IMR-90 (cell line): ENCODE results near the gene CDK6. TPM values are rescaled to one million over a fixed set of nuclear protein-coding genes. Genes with fewer than 3 reads are reported as not detected.

Experiments used
- ATAC-seq: fragments of 200-7000 bp; cut with Tn5 transposase; 2 replicates; pipeline ENCODE4 v1.9.1; 2020; ENCODE audit warnings: low read depth, mild to moderate bottlenecking, moderate library complexity
- BruUV-seq: library from RNA; stranded (reverse); fragments of 400-500 nt; replicated peaks from 2 replicates; lab custom pipeline; 2021; lab: Mats Ljungman, UMichigan
- CTCF ChIA-PET: fragments of 300-600 bp; formaldehyde crosslinking; extraction: SDS; loops from one replicate; lab custom pipeline; 2021; ENCODE audit warnings: antibody characterized with exemption; lab: Yijun Ruan, JAX
- POLR2A ChIA-PET: fragments of 300-600 bp; sonication (Branson Sonifier 250); formaldehyde crosslinking; loops from one replicate; lab custom pipeline; 2022; ENCODE audit warnings: antibody characterized with exemption; ENCODE audit not compliant: unreplicated experiment; lab: Charles Lee
- DNase-seq: peaks from one replicate; pipeline ENCODE4 v3.0.0; 2013
- H2AFZ ChIP-seq: replicated peaks from 2 replicates; pipeline ENCODE3; 2013; ENCODE audit warnings: low read length, mild to moderate bottlenecking; ENCODE audit not compliant: poor library complexity
- H2AK5ac ChIP-seq: 2 replicates; pipeline ENCODE4 v1.6.1; 2013; ENCODE audit warnings: low read depth, low read length, inconsistent platforms
- H2AK9ac ChIP-seq: replicated peaks from 2 replicates; pipeline ENCODE3; 2013; ENCODE audit warnings: mild to moderate bottlenecking, low read depth, low read length, moderate library complexity; ENCODE audit not compliant: poor library complexity
- H2BK120ac ChIP-seq: 2 replicates; pipeline ENCODE4 v1.6.1; 2013; ENCODE audit warnings: low read depth, low read length, inconsistent platforms
- H2BK15ac ChIP-seq: 3 replicates; pipeline ENCODE4 v1.6.1; 2013; ENCODE audit warnings: low read depth, low read length, inconsistent platforms
- H2BK20ac ChIP-seq: 2 replicates; pipeline ENCODE4 v1.6.1; 2013; ENCODE audit warnings: low read depth, mild to moderate bottlenecking, inconsistent platforms, low read length, moderate library complexity
- H2BK5ac ChIP-seq: 2 replicates; pipeline ENCODE4 v1.6.1; 2013; ENCODE audit warnings: mild to moderate bottlenecking, low read depth, low read length, inconsistent platforms; ENCODE audit not compliant: poor library complexity, severe bottlenecking
- H3K14ac ChIP-seq: replicated peaks from 2 replicates; pipeline ENCODE4 v1.6.1; 2013; ENCODE audit warnings: low read depth, low read length, inconsistent platforms
- H3K18ac ChIP-seq: 2 replicates; pipeline ENCODE4 v1.6.1; 2013; ENCODE audit warnings: low read depth, low read length, control low read depth
- H3K23ac ChIP-seq: 2 replicates; pipeline ENCODE4 v1.6.1; 2013; ENCODE audit warnings: low read depth, low read length, inconsistent platforms
- H3K27ac ChIP-seq: 2 replicates; pipeline ENCODE4 v1.5.1; 2013; ENCODE audit warnings: mild to moderate bottlenecking, control low read depth, low read length; ENCODE audit not compliant: insufficient read depth
- H3K27me3 ChIP-seq: 2 replicates; pipeline ENCODE4 v1.6.1; 2013; ENCODE audit warnings: low read length; ENCODE audit not compliant: control insufficient read depth, insufficient read depth
- H3K36me3 ChIP-seq: 2 replicates; pipeline ENCODE4 v1.6.1; 2013; ENCODE audit warnings: low read length, mixed read lengths; ENCODE audit not compliant: control insufficient read depth, insufficient read depth
- H3K4ac ChIP-seq: 2 replicates; pipeline ENCODE4 v1.6.1; 2013; ENCODE audit warnings: low read depth, low read length, inconsistent platforms
- H3K4me1 ChIP-seq: 2 replicates; pipeline ENCODE4 v1.6.1; 2013; ENCODE audit warnings: low read length, mixed read lengths; ENCODE audit not compliant: control insufficient read depth, insufficient read depth
- H3K4me2 ChIP-seq: 2 replicates; pipeline ENCODE4 v1.6.1; 2013; ENCODE audit warnings: low read depth, mild to moderate bottlenecking, control low read depth, low read length, moderate library complexity
- H3K4me3 ChIP-seq: 2 replicates; pipeline ENCODE4 v1.5.1; 2013; ENCODE audit warnings: low read depth, mild to moderate bottlenecking, control low read depth, low read length, moderate library complexity; ENCODE audit not compliant: insufficient read depth
- H3K56ac ChIP-seq: 2 replicates; pipeline ENCODE4 v1.6.1; 2013; ENCODE audit warnings: low read length, inconsistent platforms; ENCODE audit not compliant: insufficient read depth; ENCODE audit errors: extremely low read depth
- H3K79me1 ChIP-seq, 2 experiments: 2 replicates each; pipeline ENCODE4 v1.6.1; 2013; ENCODE audit warnings: low read length in 2 of 2, inconsistent platforms in 1 of 2, low read depth in 1 of 2
- H3K9ac ChIP-seq: 2 replicates; pipeline ENCODE4 v1.6.1; 2013; ENCODE audit warnings: low read depth, low read length, control low read depth
- H3K9me1 ChIP-seq: 2 replicates; pipeline ENCODE4 v1.6.1; 2013; ENCODE audit warnings: low read length, inconsistent platforms; ENCODE audit not compliant: insufficient read depth
- H3K9me3 ChIP-seq: 2 replicates; pipeline ENCODE4 v1.6.1; 2013; ENCODE audit warnings: low read length; ENCODE audit not compliant: control insufficient read depth, insufficient read depth
- H4K20me1 ChIP-seq: 2 replicates; pipeline ENCODE4 v1.6.1; 2013; ENCODE audit warnings: low read length, inconsistent platforms; ENCODE audit not compliant: insufficient read depth
- H4K5ac ChIP-seq: 2 replicates; pipeline ENCODE4 v1.6.1; 2013; ENCODE audit warnings: mild to moderate bottlenecking, low read depth, low read length, control low read depth
- H4K8ac ChIP-seq, 2 experiments: 2 replicates each; pipeline ENCODE4 v1.6.1; 2013; ENCODE audit warnings: low read depth in 2 of 2, low read length in 2 of 2, control low read depth in 1 of 2, inconsistent platforms in 1 of 2
- H4K91ac ChIP-seq: 2 replicates; pipeline ENCODE4 v1.6.1; 2013; ENCODE audit warnings: low read depth, low read length, inconsistent platforms; ENCODE audit not compliant: insufficient read depth
- BHLHE40 ChIP-seq: fragments of 150-350 bp; IDR thresholded peaks from 2 replicates; pipeline ENCODE4 v1.6.1; 2016; ENCODE audit warnings: mild to moderate bottlenecking, low read depth, low read length
- CEBPB ChIP-seq: IDR thresholded peaks from 2 replicates; pipeline ENCODE4 v1.6.1; 2012; ENCODE audit warnings: low read depth, low read length, improper control_type of control experiment
- CHD1 ChIP-seq: IDR thresholded peaks from 2 replicates; pipeline ENCODE4 v1.6.1; 2012; ENCODE audit warnings: low read depth, low read length, improper control_type of control experiment
- FOS ChIP-seq: fragments of 150-350 bp; IDR thresholded peaks from 2 replicates; pipeline ENCODE4 v1.6.1; 2016; ENCODE audit warnings: low read depth, low read length
- MAZ ChIP-seq: IDR thresholded peaks from 2 replicates; pipeline ENCODE4 v1.6.1; 2012; ENCODE audit warnings: low read depth, mild to moderate bottlenecking, low read length, improper control_type of control experiment, moderate library complexity, borderline replicate concordance
- MXI1 ChIP-seq: IDR thresholded peaks from 2 replicates; pipeline ENCODE4 v1.6.1; 2012; ENCODE audit warnings: low read depth, mild to moderate bottlenecking, low read length, moderate library complexity, borderline replicate concordance
- NFE2L2 ChIP-seq: fragments of 150-350 bp; IDR thresholded peaks from 2 replicates; pipeline ENCODE4 v1.6.1; 2016; ENCODE audit warnings: low read depth, mild to moderate bottlenecking, low read length
- POLR2A ChIP-seq: IDR thresholded peaks from 2 replicates; pipeline ENCODE4 v1.6.1; 2012; ENCODE audit warnings: mild to moderate bottlenecking, low read depth, low read length
- RAD21 ChIP-seq: IDR thresholded peaks from 2 replicates; pipeline ENCODE4 v1.6.1; 2012; ENCODE audit warnings: low read length, improper control_type of control experiment
- RCOR1 ChIP-seq: IDR thresholded peaks from 2 replicates; pipeline ENCODE4 v1.6.1; 2012; ENCODE audit warnings: mild to moderate bottlenecking, low read length, improper control_type of control experiment; ENCODE audit not compliant: insufficient replicate concordance
- RFX5 ChIP-seq: IDR thresholded peaks from 2 replicates; pipeline ENCODE4 v1.8.0; 2012; ENCODE audit warnings: low read depth, mild to moderate bottlenecking, low read length, moderate library complexity
- WGBS, 2 experiments: methylation state at CpG; one replicate each; pipeline versions ENCODE4 v1.1.5 to v1.1.7; 2013; ENCODE audit warnings: missing lambda C conversion rate in 2 of 2; ENCODE audit not compliant: insufficient read length in 1 of 2; ENCODE audit errors: extremely low coverage in 2 of 2; 5-methylcytosine and 5-hydroxymethylcytosine counted together
- dilution Hi-C: fragments of 300-500 bp; cut with HindIII; formaldehyde crosslinking; loops from one replicate; pipeline ENCODE4 v1.14.3; 2018; ENCODE audit warnings: low sequenced_read_pairs; ENCODE audit not compliant: unreplicated experiment
- in situ Hi-C: fragments of 300-500 bp; cut with MboI; formaldehyde crosslinking; loops from 3 replicates; pipeline ENCODE4 v1.14.3; 2019; ENCODE audit warnings: low sequenced_read_pairs, inconsistent platforms, mixed read lengths
- intact Hi-C: fragments of 100-400 bp; cut with micrococcal nuclease; formaldehyde crosslinking; loops from 2 replicates; pipeline ENCODE4 v1.10.0; 2022
- polyA plus RNA-seq, 3 experiments: library from polyadenylated mRNA; depleted of rRNA; stranded (reverse); fragments of >200 nt; gene quantifications; 2 replicates each; pipeline ENCODE4 v1.2.3, GENCODE V29; 2012; ENCODE audit warnings: low replicate concordance in 1 of 3
- total RNA-seq: library from RNA; depleted of rRNA; stranded (reverse); fragments of >200 nt; gene quantifications from 2 replicates; pipeline ENCODE4 v1.2.3, GENCODE V29; 2012
- TF ChIP-seq, protein P1 (sequence below): fragments of 150-350 bp; IDR thresholded peaks from 2 replicates; pipeline ENCODE4 v1.6.1; 2016; ENCODE audit warnings: low read depth, mild to moderate bottlenecking, low read length, moderate library complexity, borderline replicate concordance
- TF ChIP-seq, protein P2 (sequence below): conservative IDR thresholded peaks from 2 replicates; pipeline ENCODE4 v1.5.1; 2012; ENCODE audit warnings: mild to moderate bottlenecking, low read depth, low read length, improper control_type of control experiment

Gene CDK6
- total and polyA plus RNA-seq, 2 of the 4 experiments (the other 2 are of a cell fraction) = 21.5 to 195 TPM

DNA sequence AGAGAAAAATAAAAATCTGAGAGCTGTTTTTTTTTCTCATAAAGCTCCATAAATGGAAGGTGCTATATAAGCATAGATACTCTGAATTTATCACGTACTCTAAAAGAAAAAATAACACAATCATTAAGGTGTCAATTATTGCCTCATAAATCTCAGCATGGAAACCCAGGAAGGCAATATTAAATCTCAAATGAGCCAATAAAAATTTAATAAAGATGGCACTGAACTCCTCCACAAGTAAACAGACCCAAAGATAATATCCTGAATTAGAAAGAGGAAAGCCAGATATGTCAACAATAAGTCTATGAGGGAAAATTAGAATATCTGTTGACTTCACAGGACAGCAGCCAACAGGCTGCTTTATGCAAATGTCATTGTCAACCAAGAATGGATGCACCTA is 66.5 kb downstream of the CDK6 start:
- intact Hi-C loops = loop anchor here (5.0 kb wide), 3 partner anchors 62 to 148 kb away; no protein-coding TSS in a partner anchor
- no peak overlapping the region for H2BK5ac ChIP-seq
- H3K4me3 ChIP-seq = no peak overlapping the region
- no TSS peak for BruUV-seq
- no peak overlapping the region for H2AK5ac ChIP-seq
- ChIA-PET CTCF (no interaction called here), POLR2A (interaction anchor here (0.7 kb wide), 1 partner anchor 76 kb away, joined by 3 read pairs; no protein-coding TSS in a partner anchor)
- H4K91ac ChIP-seq = no peak overlapping the region
- H3K4me1 ChIP-seq = peaks cover 22% of the 10 kb centered on the region
- in situ Hi-C loops = no loop called here
- no peak overlapping the region for H2BK120ac ChIP-seq
- H4K8ac ChIP-seq = no peak overlapping the region
- no peaks in the 10 kb centered on the region for H3K27me3 ChIP-seq
- DNase-seq = no peak
- no peak overlapping the region for H3K56ac ChIP-seq
- WGBS, 2 experiments = no CpG with 5 or more reads among the region's 1 CpG
- no peak overlapping the region for H3K4ac ChIP-seq
- H4K20me1 ChIP-seq = peaks cover 43% of the 10 kb centered on the region
- H3K27ac ChIP-seq = no peak overlapping the region
- H3K14ac ChIP-seq = no peak overlapping the region
- peaks cover 24 to 68% of the 10 kb centered on the region in 2 experiments for H3K79me1 ChIP-seq
- H3K9ac ChIP-seq = no peak overlapping the region
- no peak overlapping the region for H3K4me2 ChIP-seq
- dilution Hi-C loops = no loop called here
- ATAC-seq = no peak
- no peak overlapping the region for H2AK9ac ChIP-seq
- peaks cover 16% of the 10 kb centered on the region for H3K36me3 ChIP-seq
- H4K5ac ChIP-seq = no peak overlapping the region
- H2AFZ ChIP-seq = no peak overlapping the region
- H3K18ac ChIP-seq = no peak overlapping the region
- no peak for TF ChIP-seq RCOR1
- TF ChIP-seq, protein P1, sequence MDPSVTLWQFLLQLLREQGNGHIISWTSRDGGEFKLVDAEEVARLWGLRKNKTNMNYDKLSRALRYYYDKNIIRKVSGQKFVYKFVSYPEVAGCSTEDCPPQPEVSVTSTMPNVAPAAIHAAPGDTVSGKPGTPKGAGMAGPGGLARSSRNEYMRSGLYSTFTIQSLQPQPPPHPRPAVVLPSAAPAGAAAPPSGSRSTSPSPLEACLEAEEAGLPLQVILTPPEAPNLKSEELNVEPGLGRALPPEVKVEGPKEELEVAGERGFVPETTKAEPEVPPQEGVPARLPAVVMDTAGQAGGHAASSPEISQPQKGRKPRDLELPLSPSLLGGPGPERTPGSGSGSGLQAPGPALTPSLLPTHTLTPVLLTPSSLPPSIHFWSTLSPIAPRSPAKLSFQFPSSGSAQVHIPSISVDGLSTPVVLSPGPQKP = no peak
- TF ChIP-seq CHD1 = no peak
- no peak for TF ChIP-seq CEBPB
- TF ChIP-seq BHLHE40 = no peak
- TF ChIP-seq RFX5 = no peak
- TF ChIP-seq MXI1 = no peak
- no peak for TF ChIP-seq MAZ
- no peak for TF ChIP-seq NFE2L2
- TF ChIP-seq, protein P2, sequence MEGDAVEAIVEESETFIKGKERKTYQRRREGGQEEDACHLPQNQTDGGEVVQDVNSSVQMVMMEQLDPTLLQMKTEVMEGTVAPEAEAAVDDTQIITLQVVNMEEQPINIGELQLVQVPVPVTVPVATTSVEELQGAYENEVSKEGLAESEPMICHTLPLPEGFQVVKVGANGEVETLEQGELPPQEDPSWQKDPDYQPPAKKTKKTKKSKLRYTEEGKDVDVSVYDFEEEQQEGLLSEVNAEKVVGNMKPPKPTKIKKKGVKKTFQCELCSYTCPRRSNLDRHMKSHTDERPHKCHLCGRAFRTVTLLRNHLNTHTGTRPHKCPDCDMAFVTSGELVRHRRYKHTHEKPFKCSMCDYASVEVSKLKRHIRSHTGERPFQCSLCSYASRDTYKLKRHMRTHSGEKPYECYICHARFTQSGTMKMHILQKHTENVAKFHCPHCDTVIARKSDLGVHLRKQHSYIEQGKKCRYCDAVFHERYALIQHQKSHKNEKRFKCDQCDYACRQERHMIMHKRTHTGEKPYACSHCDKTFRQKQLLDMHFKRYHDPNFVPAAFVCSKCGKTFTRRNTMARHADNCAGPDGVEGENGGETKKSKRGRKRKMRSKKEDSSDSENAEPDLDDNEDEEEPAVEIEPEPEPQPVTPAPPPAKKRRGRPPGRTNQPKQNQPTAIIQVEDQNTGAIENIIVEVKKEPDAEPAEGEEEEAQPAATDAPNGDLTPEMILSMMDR = no peak
- TF ChIP-seq FOS = no peak
- no peak for TF ChIP-seq POLR2A
- no peak for TF ChIP-seq RAD21
- H2BK15ac ChIP-seq = no peak overlapping the region
- no peak overlapping the region for H2BK20ac ChIP-seq
- H3K9me1 ChIP-seq = peaks cover 9% of the 10 kb centered on the region
- H3K23ac ChIP-seq = no peak overlapping the region
- H3K9me3 ChIP-seq = no peaks in the 10 kb centered on the region
